EL (cell line): ENCODE results near the gene ANKRD1.
"Not testable (repeated sequence)": the region's sequence is repeated elsewhere in the genome, so short reads cannot be mapped to it uniquely, and the experiment has no call there.

Source experiments
- DNase-seq: peaks from one replicate; pipeline ENCODE4 v3.0.0-alpha.2; 2016

ANKRD1 gene

DNA sequence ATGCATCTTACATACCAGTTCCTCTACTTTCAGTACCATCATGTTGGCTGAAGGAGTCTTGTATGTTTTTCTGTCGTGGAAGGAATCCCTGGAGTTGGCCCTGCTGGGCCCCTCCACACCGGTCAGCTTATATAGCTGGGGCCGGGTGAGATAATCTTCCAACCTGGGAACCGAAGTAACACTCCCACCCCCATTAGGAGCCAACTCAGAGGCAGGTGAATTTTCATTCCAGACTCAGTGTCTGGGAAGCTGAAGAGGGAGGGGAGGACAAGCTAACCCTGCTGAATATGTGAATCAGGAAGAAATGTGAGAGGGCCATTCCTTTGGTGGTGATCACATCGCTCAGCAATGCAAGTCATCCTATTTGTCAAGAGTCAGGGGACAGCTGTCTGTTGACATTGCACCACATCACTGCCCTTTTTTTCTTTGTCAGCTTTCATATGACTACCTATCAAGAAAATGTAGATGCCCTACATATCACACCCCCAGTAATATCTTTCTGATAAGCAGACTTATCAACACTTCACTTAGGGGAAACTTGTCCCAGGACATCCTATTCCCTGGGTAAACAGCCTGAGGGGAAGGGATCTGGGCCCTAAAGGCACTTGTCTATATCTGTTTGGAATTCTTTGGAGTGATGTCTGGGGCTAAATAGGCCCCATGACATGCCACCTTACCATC, at the start of gene ANKRD1:
TSS of gene ANKRD1 (minus strand) at position 102 of the 681 bp plus-strand sequence. CDS start at position 42, 60 bp downstream.
- DNase-seq, result peak; percentile 98

DNA sequence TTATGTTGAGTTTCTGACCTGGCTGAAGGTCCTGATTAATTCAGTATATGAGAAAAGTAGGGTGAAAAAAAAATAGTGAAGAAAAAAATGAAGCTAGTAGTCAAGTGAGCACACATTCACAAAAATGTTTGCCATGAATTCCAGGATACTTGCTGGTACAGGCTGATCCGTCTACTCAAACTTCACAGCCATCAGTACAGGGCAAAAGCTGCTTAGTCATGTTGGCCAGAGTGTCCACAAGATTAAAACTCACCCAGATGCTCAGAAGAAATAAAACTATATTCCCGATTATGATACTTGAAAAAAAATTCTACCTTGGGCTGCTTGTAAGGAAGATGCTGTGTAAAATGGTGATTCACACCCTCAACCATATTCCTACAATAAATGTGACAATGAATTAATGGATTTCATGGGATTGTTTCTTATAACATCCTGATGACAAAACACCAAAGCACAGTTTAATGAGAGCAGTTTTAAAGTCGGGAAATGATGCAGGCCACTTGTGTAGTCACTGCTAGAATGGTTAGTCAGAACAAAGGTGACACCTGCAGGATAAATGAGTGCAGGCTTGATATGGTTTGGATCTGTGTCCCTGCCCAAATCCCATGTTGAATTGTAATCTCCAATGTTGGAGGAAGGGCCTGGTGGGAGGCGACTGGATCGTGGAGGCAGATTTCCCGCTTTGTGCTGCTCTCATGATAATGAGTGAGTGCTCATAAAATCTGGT, 49.2 kb upstream of the ANKRD1 start:
- DNase-seq, result peak; percentile 71

DNA sequence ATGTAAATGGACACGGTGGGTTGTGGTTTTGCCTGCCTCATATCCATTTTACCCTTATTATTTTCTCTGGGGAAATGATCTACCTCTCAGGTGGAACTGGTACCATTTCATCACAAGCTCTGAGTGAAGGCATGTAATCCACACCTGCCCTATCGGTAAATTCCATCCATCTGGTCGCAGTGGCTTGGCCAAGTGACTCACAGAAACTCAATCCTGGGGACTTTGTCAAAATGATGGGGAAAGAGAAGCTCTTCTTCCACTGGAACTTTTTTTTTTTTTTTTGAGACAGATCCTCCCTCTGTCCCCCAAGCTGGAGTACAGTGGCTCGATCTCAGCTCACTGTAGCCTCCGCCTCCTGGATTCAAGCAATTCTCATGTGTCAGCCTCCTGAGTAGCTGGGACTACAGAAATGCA, 48.2 kb upstream of the ANKRD1 start:
- DNase-seq, result peak; percentile 45

DNA sequence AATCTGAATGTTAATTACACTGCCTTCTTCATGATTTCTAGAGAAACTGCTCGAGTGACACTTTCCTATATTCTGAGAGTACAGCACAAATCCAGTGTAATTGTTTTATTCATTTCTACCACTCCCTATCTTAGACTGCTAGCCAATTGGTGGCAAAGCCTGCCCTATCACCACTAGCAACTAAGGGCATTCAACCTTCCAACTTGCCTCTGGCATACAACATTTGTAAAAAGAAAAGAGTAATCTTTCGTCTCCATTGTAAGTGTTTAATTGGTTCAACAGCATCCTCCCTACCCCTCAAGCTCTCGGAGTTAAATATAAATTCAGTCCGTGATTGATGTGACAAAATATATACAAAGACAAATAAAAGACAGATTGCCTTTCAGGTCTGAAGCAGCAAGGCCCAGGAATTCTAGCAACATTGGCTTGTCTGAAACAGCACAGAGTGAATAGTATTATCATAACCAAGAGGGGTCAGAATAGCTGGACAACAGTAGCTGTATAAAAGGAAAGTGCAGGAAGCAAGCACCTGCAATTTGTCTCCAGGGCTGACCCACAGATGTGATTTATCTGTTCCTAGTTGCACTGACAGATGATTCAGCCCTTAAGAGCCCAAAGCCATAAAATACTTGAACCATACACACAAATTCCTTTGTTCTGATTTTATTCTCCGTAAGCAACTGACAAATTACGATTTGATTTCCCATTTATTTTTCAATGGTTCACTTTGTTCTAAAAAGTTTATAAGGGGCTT, 47.6 kb upstream of the ANKRD1 start:
- DNase-seq, result peak; percentile 92

DNA sequence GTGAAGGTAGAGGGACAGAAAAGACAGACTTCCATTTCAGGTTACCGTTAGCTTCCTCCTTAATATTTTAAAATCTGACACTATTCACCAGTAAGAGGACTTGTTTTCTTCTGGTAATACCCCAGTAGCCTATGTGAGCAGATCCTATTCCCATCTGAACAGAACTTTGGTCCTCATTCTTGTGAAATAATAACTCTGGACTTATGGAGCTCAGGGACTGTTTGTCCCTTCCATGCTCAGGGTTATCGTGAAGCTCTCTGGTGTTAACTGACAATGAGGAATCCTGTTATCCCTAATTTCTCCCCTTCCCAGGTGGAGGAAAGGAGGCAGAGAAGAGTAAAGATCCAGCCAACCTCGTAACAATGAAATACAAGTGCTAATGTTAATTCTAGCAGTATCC, 47.0 kb upstream of the ANKRD1 start:
- no peak for DNase-seq

DNA sequence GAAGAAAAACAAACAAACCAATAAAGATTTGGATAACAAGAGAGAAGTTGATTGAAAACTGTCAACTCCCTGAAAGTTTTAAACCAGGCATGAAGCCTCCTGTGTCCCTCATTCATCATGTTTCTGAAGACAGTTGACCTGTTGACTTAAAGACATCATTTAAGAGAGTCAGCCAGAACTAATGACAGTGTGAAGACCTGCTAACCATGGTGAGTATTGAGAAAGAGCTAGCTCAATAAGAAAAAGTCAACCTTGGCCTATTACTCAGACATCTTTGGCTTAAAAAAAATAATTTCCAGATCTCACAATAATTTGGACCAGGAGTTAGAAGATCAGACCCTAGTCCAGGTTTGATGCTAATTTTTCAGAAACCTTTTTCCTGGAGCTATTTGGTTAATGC, 45.3 kb upstream of the ANKRD1 start:
- DNase-seq, result no peak

DNA sequence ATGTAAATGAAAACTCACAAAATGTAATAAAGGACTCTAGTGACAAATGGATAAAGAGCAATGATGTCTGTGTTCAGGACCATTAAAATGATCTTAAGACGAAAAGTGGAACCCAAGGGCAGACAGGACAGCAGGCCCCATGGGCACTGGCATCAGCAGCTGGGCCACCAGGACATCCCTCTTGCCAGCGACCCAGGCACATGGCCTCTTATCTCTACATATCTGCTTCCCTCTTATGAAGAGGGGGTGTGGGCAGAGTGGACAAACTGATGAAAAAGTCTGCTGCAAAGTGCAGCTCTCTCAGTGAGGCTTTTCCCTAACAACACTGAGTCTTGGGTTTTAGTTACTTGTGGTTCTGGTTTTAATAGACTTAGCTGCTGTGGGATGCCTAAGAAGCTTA, 44.8 kb upstream of the ANKRD1 start:
- DNase-seq, result no peak

DNA sequence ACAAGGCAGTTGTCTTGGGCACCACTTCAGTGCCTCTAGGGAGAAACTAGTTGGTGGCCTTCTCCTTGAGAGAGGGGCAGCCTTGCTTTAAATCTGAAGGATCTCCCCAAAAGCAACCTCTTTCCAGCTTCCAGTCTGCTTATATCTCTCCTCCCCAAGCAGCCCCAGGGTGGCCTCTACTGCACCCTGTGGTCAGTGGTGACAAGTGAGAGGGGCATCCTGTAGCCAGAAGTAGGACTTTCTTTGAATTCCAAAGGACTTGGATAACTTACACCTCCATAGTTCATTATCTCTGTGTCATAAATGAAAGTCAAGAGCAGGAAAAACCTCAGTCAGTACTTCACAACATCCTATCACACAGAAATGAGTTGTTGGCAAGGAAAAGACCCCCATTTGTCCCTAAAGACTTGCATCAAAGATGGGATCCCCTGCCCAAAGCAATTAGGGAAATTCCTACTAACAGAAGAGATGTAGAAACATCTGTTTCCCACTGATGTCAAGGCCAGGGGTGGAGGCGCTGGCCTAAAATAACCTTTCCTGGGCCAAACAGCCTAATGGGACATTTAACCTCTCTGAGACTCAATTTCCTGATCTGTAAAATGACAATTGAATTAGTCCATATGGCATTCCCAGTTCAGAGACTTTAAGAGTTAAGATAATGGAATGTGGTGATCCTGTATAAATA, 44.0 kb upstream of the ANKRD1 start:
- peak; percentile 56 for DNase-seq

DNA sequence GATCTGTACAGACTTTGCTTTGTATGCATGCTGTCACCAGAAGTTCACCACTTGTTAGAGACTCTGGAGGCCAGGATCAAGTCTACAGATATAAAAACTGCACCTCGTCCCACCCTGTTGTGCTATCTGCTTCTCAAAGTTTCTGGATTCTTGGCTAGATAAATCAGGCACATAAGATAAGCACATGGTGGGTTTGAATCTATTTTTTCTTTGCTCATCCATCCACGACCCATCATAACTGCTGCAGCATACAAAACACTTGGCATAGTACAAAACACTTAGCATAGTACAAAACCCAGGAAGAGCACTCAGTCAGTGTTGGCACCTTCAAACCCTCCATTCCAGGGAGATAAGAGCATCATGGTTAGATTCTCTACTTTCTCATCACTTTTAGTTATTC, 42.4 kb upstream of the ANKRD1 start:
- no peak for DNase-seq

DNA sequence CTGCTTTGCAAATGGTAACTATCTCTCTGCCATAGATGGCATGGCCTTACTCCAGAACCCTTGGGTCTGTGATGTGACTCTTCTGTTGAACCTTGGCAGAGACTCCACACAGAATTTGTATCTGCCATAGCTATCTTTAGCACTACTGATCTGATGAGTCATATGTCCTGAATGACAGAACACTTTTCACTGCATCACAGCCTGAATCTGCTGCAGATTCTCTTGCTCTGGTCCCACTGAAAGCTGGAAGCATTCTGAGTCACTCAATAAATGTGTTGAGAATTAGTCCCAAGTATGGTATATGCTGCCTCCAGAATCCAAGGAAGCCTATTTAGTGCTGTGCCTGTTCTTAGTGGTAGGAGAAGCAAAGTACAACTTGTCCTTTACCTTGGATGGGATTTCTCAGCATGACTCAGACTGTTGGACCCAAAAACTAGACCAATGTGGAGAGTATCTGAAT, 39.5 kb upstream of the ANKRD1 start:
- DNase-seq, result peak; percentile 96

DNA sequence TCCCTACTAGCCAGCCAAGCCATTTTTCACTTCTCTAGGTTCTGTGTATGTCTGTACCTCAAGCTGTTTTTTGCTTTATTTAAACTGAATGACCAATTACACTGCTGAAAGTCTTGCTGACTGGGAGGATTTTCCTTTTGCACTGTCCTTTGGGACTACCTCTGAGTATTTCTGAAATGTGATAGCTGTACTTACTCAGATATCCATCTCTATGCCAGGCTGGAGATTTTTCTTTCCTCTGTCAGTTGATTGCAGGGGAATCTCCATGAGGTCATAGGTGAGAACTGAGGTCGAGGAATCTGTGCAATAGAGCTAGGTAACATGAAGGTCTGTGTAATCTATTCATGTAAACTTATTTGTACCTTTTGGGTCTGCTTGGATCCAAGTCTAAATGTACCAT, 38.9 kb upstream of the ANKRD1 start:
- no peak for DNase-seq

DNA sequence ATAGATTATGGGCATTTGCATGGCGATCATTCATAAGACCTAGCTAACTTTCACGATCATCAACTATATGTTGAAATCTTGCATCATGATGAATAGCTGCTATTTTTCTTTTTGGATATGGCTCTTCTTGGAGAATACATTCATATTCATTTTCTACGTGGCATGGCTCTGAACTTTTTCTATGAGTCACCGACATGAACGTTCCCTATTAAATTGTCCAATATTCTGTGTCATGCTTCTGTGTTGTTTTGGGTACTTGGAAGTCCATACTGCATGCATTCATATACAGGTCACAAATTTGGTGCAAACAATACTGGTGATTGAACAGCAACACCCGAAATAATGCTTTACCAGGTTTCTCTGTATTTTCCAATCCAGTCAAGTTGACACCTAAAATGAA, 37.9 kb upstream of the ANKRD1 start:
- DNase-seq, result peak; percentile 33

DNA sequence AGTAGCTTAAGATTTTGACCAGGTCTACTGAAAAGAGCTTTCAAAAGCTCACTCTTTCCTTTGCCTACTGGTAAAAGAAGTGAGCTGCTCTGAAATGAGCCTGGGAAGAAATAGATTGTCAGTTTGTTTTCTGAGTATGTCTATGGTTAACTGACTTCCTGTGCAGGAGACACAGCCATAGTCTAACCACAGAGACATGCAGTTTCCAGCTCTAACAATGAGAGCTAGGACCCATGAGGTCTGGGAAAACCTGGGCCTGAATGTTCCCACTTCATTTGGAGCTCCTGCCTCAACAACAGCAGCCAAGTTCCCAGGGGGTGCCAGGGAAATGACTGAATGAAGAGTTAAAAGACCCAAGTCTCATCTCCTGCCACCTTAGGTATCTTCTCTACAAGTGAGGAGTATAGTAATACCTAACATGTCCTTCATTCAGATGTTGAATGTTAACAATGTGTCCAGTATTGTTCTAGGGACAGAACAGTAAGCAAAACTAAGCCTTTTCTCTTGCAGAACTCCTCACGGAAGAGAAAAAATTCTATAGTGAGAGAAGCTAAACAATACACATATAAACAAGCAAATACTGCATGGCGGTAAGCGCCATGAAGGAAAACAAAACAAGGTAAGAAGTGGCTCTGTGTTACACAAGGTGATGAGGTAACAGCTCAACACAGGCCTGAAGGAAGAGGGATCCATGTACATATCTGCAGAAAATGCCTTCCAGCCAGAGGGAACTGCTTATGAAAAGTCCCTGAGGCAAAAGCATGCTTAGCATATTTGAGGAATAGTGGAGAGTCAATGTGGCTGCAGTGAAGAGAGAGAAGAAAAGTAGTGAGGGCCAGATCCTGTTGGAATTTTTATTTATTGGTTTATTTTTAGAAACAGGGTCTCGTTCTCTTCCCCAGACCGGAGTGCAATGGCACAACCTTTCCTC, 26.4 kb upstream of the ANKRD1 start:
- DNase-seq, result peak; percentile 74

DNA sequence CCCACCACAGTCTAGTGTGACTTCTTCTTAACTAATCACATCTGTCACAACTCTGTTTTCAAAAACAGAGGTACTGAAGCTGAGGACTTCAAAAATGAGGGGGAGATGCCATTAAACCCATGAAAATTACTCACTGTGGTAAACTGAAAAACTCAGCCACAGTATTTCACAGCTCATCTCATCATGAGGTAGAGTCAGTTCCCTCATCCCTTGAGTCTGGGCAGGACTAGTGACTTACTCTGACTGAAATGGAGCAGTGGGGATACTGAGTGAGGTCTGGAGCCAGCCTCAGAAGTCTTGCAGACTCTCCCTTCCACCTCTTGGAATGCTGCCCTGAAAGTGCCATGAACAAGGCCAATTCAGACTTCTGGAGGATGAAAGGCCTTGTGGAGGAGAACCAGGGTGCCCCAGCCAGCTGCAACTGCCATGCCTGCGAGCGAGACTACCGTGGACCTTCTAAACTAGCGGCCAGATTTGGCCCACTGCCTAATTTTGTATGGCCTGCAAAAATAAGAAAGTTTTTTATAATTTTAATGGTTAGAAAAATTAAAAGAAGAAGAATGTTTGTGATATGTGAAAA, 24.7 kb upstream of the ANKRD1 start:
- DNase-seq, result peak; percentile 13

DNA sequence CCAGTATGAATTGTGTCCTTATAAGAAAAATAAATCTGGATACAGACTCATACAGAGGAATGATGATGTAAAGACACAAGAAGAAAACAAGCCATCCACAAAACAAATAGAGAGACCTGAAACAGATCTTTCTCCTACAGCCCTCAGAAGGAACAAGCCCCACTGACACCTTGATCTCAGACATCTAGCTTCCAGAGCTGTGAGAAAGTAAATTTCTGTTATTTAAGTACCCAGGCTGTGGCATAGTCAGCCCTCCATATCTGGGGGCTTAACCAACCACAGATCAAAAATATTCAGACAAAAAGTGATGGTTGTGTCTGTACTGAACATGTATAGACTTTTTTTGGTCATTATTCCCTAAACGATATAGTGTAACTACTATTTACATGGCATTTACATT, 23.9 kb upstream of the ANKRD1 start:
- DNase-seq, result no peak

DNA sequence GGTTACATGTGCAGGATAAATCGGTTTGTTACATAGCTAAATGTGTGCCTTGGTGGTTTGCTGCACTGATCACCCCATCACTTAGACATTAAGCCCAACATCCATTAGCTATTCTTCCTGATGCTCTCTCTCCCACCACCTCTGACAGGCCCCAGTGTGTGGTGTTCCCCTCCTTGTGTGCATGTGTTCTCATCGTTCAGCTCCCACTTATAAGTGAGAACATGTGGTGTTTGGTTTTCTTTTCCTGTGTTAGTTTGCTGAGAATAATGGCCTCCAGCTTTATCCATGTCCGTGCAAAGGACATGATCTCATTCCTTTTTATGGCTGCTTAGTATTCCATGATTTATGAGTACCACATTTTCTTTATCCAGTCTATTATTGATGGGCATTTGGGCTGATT, 22.1 kb upstream of the ANKRD1 start:
- not testable (repeated sequence) for DNase-seq

DNA sequence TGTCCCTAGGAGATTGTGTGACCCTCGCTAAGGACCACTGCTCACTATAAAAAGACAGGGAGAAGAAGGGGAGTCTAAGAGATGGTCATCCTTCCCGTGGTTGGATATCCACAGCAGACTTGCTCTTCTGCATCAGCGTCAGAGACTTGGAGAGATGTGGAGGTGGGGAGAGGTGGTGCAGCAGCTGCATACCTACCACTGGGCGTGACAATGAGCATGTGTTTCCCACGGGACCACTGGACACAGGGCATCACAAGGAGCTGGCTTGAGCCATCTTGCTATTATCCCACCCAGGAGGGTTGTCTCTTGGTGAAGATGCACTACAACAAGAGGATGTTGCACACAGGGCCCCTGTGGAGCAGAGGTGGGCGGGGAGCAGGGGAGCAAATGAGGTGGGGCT, 18.8 kb upstream of the ANKRD1 start:
- DNase-seq, result no peak

DNA sequence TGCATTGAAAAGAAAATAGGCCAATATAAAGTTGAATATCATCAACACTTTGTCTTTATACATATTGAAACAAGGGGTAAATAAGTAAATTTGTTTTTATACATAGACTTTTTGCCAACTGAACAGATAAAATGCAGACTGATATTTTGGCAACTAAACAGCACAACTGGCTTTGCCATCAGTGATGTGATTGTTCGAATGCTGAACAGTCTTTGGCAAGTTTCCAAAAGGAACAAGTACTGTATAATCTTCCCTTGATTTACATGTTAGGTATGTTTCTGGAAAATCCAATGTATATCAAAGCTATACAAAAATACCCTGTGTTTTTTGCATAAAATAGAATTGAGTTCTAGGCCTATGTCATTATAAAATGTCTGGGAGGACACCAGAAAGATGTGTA, 18.2 kb upstream of the ANKRD1 start:
- DNase-seq, result no peak

DNA sequence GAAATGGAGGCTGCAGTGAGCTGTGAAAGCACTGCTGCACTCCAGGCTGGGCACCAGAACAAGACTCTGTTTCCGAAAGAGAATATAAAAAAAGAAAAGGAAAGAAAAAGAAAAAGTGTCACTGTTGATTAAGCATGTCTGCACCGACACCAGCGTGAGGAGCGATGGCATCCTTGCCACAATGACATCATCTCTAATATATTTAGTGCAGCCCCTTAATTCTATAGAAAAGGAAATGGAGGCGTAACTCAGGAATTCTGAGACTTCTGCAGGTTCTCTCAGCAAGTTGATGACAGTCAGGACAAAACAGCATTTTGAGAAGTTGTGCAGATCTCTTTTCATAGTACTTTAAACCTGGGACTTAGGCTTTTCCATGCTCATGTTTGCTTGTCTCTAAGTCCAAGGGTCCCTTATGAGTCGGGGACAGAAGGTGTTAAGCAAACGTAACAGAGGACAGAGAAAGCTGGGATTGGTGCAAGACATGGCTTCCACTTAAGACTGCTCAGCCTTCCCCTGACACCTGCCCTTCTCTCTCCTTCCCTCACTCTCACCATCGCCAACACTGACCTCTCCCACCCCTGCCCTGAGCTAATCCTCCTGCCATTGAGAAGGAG, 16.9 kb upstream of the ANKRD1 start:
- DNase-seq, result peak; percentile 54

DNA sequence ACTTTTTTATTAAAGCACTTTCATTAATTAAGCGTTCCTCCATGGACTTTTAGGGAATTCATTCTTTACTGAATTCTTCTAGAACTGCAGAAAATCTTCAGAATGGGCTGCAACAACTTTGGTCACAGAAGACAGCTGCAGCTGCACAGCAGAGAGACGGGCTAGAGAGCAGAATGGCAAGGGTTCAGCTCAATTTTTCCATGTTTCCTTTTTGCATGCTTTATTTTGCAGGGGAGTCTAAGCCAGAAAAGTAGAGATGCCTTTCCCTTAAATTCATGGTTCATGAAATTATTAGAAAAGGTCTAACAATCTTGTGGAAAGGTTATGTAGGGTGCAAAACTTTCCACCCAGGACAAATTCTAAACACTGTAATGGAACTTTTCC, 15.4 kb upstream of the ANKRD1 start:
- DNase-seq, result no peak

DNA sequence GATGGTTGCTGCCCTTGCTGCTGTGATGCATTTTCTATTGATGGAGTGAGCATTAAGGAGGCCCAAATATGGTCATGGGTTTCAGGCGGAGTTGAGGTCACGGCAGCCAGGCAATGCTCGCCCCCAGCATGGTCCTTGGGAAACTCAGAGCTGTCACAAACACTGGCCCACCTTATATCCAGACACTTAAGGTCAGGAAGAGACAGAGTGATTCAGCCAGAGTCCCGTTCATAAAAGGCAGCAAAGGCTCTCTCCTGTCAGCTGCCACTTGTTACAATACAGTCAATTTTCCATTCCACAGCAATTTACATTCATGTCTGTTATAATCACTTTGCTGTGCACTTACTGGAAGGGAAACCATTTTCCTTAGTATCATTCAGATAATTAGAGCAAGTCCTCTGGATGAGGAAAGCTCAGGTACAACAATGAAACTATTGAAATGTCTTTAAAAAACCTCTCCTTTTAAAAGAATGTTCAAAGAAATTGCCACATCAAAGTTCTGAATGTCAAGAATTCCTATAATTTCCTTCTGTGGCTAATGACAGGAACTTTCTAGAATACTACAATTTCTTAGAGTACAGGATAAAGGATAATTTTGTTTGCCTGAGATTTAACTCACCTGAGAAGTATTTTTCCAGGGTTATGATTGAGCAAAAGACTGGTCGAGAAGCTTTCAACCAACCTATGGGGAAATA, 14.8 kb upstream of the ANKRD1 start:
- peak; percentile 13 for DNase-seq
